ENCODE results near the gene FAM204A.

- TF ChIP-seq POLR2A (IDR thresholded peaks at IDR 0.05), result no peak
- TF ChIP-seq, protein P1, sequence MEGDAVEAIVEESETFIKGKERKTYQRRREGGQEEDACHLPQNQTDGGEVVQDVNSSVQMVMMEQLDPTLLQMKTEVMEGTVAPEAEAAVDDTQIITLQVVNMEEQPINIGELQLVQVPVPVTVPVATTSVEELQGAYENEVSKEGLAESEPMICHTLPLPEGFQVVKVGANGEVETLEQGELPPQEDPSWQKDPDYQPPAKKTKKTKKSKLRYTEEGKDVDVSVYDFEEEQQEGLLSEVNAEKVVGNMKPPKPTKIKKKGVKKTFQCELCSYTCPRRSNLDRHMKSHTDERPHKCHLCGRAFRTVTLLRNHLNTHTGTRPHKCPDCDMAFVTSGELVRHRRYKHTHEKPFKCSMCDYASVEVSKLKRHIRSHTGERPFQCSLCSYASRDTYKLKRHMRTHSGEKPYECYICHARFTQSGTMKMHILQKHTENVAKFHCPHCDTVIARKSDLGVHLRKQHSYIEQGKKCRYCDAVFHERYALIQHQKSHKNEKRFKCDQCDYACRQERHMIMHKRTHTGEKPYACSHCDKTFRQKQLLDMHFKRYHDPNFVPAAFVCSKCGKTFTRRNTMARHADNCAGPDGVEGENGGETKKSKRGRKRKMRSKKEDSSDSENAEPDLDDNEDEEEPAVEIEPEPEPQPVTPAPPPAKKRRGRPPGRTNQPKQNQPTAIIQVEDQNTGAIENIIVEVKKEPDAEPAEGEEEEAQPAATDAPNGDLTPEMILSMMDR (IDR thresholded peaks at IDR 0.05), result no peak
These were observed 92.4 kb downstream of the FAM204A start for GRCh38 chr10:118249714-118250113.

All from heart left ventricle (tissue), 13 donors.